ENCODE results near the gene MEF2B.

DNA sequence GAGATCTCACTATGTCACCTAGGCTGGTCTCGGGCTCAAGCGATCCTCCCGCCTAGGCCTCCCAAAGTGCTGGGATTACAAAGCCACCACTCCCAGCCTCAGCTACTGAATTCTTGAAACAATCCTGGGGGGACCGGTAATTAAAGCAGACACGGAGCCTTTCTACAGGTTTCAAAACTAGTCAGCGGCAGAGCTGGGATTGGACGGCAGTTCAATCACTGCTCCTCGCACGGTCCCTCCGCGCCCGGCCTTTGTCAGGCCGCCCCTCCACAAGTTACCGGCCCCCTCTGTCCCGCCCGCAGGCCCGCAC is 21.7 kb upstream of the MEF2B start:
- no peak for TF ChIP-seq POLR2AphosphoS5 (IDR thresholded peaks at IDR 0.05; ENCODE audit: low read depth, low read length)
- TF ChIP-seq SIN3A (IDR thresholded peaks at IDR 0.05; ENCODE audit: borderline replicate concordance, insufficient read depth, low read length): no peak
- no peak for TF ChIP-seq FOXP2 (optimal IDR thresholded peaks at IDR 0.05; ENCODE audit: borderline replicate concordance, extremely low read depth, extremely low read length, insufficient read depth)

All from PFSK-1 (cell line).